NOMO-1 (cell line): Measurements from ENCODE around the gene SAP30.

ENCODE experiments used
- DNase-seq, 2 experiments: peaks; one replicate each; lab custom pipeline; 2025; ENCODE audit not compliant: unreplicated experiment in 2 of 2; lab: John Stamatoyannopoulos, UW

The SAP30 gene

GRCh38 chr4:173365359-173365996 lies 5.3 kb upstream of the SAP30 start:
- no peak for DNase-seq

DNA sequence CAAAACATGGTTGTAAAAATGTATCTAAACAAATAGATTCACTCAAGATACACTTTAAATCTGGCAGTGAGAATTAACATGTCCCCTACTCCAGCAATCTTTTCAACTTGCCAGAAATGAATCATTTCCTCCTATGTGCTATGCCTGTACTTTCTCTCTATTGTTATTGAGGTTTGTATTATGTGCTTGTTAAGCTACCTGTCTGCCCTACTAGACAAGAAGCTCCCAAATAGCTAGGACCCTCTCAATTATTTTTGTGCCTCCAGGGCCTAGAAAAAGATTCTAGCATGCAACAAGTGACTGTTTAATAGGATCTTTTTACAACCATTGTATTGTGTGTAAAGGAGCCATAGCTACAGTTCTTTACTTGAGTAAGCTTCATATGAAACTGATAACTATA lies 3.5 kb upstream of the SAP30 start:
- peak in 1 of 2 experiments; percentile 11 for DNase-seq

GRCh38 chr4:173367946-173368345 lies 2.8 kb upstream of the SAP30 start:
- DNase-seq = peak in 1 of 2 experiments; percentile 32

GRCh38 chr4:173370130-173370476 lies 651 bp upstream of the SAP30 start:
- DNase-seq = peak; percentile 49 to 57

- DNase-seq = peak; percentile 40 to 43
Measured at GRCh38 chr4:173371292-173372192, 788 bp downstream of the SAP30 start.

- no peak for DNase-seq
Measured at GRCh38 chr4:173374588-173374987, 3.8 kb downstream of the SAP30 start.

DNA sequence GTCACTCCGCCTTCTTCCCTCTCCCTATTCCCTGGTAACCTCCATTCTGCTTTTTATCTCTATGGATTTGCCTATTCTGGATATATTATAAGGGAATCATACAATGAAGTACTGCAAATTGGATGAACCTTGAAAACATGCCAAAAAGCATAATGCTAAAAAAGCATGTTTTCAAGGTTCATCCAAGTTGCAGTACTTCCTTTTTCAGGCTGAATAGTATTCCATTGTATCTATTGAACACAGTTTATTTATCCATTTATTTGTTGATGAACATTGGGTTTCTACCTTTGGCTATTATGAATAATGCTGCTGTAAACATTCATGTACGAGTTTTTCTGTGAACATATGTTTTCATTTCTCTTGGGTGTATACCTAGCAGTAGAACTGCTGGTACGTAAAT lies 9.2 kb downstream of the SAP30 start:
- DNase-seq = no peak

GRCh38 chr4:173380987-173381386 lies 10.2 kb downstream of the SAP30 start:
- DNase-seq = peak in 1 of 2 experiments; percentile 2

DNA sequence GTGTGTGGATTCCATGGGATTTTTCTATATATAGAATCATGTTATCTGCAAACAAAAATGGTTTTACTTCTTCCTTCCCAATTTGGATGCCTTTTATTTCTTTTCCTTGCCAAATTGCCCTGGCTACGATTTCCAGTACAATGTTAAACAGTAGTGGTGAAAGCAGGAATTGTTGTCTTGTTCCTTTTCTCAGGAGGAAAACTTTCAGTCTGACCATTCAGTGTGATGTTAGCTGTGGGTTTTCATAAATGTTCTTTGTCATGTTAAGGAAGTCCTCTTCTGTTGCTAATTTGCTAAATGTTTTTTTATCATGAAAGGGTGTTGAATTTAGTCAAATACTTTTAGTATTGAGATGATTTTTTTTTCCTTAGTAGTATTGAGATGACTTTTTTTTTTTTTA lies 10.9 kb downstream of the SAP30 start:
- DNase-seq = no peak

DNA sequence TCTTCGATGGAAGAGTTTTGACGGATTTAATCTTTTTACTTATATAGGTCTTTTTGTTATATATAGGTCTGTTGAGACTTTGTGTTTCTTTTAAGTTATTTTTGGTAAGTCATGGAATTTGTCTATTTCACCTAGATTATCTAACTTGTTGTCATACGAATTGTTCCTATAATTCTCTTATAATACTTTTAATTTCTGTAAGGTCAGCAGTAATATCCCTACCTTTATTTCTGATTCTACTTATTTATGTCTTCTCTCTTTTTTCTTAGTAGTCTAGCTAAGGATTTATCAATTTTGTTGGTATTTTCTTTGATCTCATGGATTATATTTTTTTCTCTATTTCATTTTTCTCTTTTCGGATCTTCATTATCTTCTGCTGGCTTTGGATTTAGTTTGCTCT lies 11.6 kb downstream of the SAP30 start:
- no peak for DNase-seq

DNA sequence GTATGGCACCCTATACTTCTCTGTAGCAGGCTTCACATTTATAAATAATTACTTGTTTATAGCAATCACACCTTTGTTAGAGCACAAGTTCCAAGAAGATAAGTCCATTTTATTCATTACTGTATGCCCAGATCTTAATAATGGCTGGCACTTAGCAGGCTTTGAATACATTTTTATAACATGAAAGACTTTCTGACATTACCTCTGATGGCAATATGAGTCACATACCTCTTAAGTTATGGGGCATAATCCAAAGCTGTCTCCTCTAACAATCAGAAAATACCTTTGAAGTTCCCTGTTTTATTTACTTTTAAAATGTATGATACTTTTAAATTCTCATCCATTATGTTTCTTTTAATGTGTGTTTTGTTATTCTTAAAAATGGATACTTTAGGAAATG lies 16.0 kb downstream of the SAP30 start:
- DNase-seq = no peak

DNA sequence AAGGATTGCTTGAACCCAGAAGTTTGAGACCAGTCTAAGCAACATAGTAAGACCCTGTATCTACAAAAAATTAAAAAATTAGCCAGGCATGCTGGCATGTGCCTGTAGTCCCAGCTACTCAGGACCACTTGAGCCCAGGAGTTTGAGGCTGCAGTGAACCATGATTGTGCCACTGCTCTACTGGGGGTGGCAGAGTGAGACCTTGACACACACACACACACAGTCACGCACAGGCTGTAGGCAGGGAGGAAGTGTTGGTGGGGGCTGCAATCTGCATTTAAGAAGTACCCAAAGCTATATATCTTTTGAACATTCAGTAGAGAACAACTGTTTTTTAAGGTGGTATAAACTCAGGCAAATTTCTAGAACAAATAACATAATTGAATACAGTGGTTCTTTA lies 20.9 kb downstream of the SAP30 start:
- no peak for DNase-seq

- DNase-seq = no peak
Measured at GRCh38 chr4:173397604-173398003, 26.9 kb downstream of the SAP30 start.

- DNase-seq = no peak
Measured at GRCh38 chr4:173398220-173398619, 27.5 kb downstream of the SAP30 start.

DNA sequence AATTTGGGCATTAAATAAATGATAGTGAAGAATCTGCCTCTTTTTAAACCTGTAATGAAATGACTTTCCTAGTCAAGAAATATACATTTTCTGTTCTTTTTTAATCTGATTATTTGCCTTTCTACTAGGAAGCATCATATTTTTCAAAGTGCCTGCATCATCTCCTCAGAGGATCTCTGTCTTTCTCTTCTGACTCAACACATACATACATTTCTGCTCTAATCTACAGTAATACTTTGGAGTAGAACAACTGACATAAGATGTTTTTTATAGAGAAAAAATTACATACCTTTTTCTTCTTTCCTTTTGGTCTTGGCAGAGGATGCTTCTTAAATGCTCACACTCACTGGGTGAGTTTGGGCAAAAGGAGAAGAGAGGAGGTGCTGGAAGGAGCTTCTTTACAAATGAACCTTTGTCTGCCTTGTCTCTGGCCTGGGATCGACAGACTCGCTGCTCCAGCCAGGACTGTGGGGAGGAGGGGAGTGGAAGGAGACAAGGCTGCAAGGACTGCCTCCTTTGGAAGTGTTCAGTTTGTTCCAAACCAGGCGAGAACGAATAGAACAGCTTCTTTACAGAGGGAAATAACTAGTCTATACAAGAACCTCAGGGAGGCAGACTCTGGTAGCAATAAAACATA lies 28.1 kb downstream of the SAP30 start, which contains the start of gene SCRG1:
SCRG1 (minus strand) TSS at position 338 of the 637 bp plus-strand sequence. CDS start 7,702 bp downstream, outside the sequence.
- no peak for DNase-seq

DNA sequence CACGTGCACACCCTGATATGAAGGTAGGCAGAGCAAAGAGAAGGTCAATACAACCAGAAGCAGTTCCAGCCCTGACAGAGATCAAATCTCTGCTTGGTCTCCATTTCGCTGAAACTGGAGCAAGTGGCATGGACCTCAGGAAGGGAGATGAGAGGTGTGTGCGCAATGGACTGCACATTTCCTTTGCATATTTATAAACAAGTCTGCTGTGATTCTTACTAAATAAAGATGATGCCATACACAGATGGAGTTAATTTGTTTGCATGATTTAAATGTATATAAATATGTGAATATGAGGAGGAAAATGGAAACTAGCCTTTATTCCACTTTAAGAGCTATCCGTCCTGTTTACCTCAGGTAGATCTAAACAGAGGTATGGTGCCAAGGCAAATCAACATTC lies 30.3 kb downstream of the SAP30 start:
- DNase-seq = no peak

GRCh38 chr4:173403051-173403450 lies 32.3 kb downstream of the SAP30 start:
- no peak for DNase-seq

DNA sequence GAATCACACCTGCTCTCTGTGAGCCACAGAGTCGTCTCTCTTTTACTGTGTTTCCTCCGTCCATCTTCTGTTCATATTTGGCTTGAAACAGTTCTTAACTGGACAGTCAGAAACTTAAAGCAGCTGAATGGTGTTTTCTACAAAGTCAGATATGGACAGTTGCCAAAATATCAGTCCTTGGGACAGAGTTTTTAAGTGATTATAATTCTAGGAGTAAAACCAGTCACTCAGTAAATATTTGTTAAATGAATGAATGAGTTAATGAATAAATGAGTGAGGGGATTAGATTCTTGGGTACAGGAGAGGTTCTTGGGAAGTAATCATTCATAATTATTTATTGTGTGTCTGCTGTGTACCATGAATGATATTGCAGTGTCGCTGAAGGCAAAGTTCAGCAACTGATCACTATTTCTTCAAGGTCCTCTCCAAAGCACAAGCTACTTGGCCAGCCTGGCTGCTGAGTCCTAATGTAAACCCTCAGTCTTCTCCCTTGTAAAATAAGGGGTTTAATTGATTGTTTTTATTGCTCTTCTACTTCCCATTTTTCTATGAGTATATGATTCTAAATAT lies 33.6 kb downstream of the SAP30 start:
- DNase-seq = no peak

DNA sequence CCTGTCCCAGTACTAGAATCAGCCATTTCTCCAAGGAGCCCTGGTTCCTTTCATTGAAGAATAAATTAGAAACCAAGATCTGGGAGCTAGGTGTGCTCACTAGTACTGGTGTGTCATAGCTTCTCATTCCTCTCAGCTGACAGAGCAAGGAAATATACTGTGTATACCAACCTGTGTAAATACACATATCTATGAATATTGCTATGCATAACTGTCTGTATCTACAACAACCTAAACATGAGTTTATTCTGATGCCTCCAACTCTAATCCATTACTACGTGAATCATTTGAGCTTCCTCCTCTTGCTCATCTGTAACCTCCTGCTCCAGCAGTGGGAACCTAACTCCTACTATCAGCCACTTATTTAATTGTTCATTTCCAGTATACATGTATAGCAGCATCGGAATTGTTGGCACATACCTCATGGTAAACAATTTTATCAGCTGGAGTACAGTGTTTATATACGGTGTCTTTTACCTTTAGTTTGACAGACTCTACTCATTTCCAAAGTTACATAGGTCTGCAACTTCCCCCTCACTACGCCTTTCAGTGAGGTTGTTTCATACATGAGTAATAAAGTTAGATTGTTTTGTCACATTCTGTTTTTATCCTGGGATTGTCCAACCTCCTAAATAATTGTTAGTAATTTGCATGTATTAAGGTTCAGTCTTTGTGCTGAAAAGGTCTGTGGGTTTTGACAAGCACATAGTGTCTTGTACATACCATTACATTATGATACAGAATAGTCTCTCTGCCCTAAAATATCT lies 35.3 kb downstream of the SAP30 start:
- no peak for DNase-seq

DNA sequence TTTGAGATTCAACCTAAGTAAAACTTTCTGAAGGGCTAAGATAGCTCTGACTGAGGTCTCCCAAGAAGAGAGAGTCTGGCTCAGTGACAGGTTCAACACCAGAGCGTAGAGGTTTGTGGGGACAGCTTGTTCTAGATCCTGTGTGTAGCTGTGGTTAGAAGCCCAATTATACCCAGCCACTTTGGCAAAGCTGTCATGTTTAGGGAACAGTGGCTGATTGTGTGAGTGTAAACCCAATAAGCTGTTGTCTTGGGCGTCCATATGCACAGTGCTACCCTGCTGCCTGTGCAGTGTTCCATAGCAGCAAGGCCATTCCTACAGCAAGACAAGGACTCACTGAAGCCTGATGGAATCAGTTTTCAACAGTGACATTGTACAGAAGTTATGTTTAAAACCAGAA lies 39.3 kb downstream of the SAP30 start:
- no peak for DNase-seq
